Measurements from ENCODE around the gene RPS13.
"Not testable (repeated sequence)": the region's sequence is repeated elsewhere in the genome, so short reads cannot be mapped to it uniquely, and the experiment has no call there.

RPS13 gene

GRCh38 chr11:17116117-17116516 lies 38.6 kb upstream of the RPS13 start:
- TF ChIP-seq CSDC2 (CRISPR knock-in tag; IDR thresholded peaks at IDR 0.05) = no peak
- TF ChIP-seq, protein P1, sequence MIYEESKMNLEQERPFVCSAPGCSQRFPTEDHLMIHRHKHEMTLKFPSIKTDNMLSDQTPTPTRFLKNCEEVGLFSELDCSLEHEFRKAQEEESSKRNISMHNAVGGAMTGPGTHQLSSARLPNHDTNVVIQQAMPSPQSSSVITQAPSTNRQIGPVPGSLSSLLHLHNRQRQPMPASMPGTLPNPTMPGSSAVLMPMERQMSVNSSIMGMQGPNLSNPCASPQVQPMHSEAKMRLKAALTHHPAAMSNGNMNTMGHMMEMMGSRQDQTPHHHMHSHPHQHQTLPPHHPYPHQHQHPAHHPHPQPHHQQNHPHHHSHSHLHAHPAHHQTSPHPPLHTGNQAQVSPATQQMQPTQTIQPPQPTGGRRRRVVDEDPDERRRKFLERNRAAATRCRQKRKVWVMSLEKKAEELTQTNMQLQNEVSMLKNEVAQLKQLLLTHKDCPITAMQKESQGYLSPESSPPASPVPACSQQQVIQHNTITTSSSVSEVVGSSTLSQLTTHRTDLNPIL (CRISPR knock-in tag; IDR thresholded peaks at IDR 0.05; ENCODE audit: low read depth) = no peak
- TF ChIP-seq TSHZ2 (CRISPR knock-in tag; IDR thresholded peaks at IDR 0.05) = no peak
- no peak for TF ChIP-seq BACH2 (CRISPR knock-in tag; IDR thresholded peaks at IDR 0.05; ENCODE audit: borderline replicate concordance)
- ATAC-seq = no peak

- not testable (repeated sequence) for ATAC-seq
Observed at GRCh38 chr11:17107745-17108144, 30.3 kb upstream of the RPS13 start.

DNA sequence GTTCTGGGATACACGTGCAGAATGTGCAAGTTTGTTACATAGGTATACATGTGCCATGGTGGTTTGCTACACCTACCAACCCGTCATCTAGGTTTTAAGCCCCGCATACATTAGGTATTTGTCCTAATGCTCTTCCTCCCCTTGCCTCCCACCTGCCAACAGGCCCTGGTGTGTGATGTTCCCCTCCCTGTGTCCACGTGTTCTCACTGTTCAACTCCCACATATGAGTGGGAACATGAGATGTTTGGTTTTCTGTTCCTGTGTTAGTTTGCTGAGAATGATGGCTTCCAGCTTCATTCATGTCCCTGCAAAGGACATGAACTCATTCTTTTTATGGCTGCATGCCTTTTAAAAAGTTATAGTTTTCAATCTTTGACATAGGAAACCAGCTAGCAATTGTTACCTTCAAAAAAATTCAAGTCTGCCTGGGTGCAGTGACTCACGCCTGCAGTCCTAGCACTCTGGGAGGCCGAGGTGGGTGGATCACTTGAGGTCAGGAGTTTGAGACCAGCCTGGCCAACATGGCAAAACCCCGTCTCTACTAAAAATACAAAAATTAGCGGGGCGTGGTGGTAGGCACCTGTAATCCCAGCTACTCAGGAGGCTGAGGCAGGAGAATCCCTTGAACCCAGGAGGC lies 28.1 kb upstream of the RPS13 start:
- not testable (repeated sequence) for ATAC-seq

- ATAC-seq = no peak
- no peak for TF ChIP-seq TCF4 (CRISPR knock-in tag; IDR thresholded peaks at IDR 0.05; ENCODE audit: borderline replicate concordance)
- TF ChIP-seq TOX (CRISPR knock-in tag; IDR thresholded peaks at IDR 0.05; ENCODE audit: borderline replicate concordance) = no peak
- TF ChIP-seq BACH2 (CRISPR knock-in tag; IDR thresholded peaks at IDR 0.05; ENCODE audit: borderline replicate concordance) = no peak
- no peak for TF ChIP-seq CSRNP3 (CRISPR knock-in tag; IDR thresholded peaks at IDR 0.05)
- TF ChIP-seq, protein P2, sequence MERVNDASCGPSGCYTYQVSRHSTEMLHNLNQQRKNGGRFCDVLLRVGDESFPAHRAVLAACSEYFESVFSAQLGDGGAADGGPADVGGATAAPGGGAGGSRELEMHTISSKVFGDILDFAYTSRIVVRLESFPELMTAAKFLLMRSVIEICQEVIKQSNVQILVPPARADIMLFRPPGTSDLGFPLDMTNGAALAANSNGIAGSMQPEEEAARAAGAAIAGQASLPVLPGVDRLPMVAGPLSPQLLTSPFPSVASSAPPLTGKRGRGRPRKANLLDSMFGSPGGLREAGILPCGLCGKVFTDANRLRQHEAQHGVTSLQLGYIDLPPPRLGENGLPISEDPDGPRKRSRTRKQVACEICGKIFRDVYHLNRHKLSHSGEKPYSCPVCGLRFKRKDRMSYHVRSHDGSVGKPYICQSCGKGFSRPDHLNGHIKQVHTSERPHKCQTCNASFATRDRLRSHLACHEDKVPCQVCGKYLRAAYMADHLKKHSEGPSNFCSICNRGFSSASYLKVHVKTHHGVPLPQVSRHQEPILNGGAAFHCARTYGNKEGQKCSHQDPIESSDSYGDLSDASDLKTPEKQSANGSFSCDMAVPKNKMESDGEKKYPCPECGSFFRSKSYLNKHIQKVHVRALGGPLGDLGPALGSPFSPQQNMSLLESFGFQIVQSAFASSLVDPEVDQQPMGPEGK (CRISPR knock-in tag; IDR thresholded peaks at IDR 0.05; ENCODE audit: borderline replicate concordance) = no peak
- TF ChIP-seq ZNF70 (CRISPR knock-in tag; IDR thresholded peaks at IDR 0.05) = no peak
- no peak for TF ChIP-seq ESRRG (CRISPR knock-in tag; IDR thresholded peaks at IDR 0.05)
- no peak for TF ChIP-seq RARB (CRISPR knock-in tag; IDR thresholded peaks at IDR 0.05)
- no peak for TF ChIP-seq POU6F1 (CRISPR knock-in tag; IDR thresholded peaks at IDR 0.05; ENCODE audit: borderline replicate concordance, low read depth)
- no peak for TF ChIP-seq PPARA (CRISPR knock-in tag; IDR thresholded peaks at IDR 0.05; ENCODE audit: borderline replicate concordance)
- no peak for TF ChIP-seq ARNTL (CRISPR knock-in tag; IDR thresholded peaks at IDR 0.05; ENCODE audit: borderline replicate concordance, low read depth)
- TF ChIP-seq ZNF565 (CRISPR knock-in tag; conservative IDR thresholded peaks at IDR 0.05; ENCODE audit: low read depth) = no peak
- TF ChIP-seq ISL1 (CRISPR knock-in tag; IDR thresholded peaks at IDR 0.05) = no peak
- no peak for TF ChIP-seq SNAI2 (CRISPR knock-in tag; IDR thresholded peaks at IDR 0.05)
- TF ChIP-seq, protein P1 (CRISPR knock-in tag; IDR thresholded peaks at IDR 0.05; ENCODE audit: low read depth) = no peak
- no peak for TF ChIP-seq GLIS3 (CRISPR knock-in tag; IDR thresholded peaks at IDR 0.05)
- no peak for TF ChIP-seq ZC3H10 (CRISPR knock-in tag; IDR thresholded peaks at IDR 0.05)
Observed at GRCh38 chr11:17102462-17102861, 25.0 kb upstream of the RPS13 start.

Measured in SK-N-SH treated with all-trans-retinoic acid at 6 μM for 48 hours (cell line).